Endothelial cell of umbilical vein (primary cell): Measurements from ENCODE around the gene MRGPRF. TPM values are rescaled to one million over a fixed set of nuclear protein-coding genes. Genes with fewer than 3 reads are reported as not detected.

ENCODE experiments used
- BruUV-seq: library from RNA; stranded (reverse); fragments of 400-500 nt; replicated peaks from 2 replicates; lab custom pipeline; 2021; lab: Mats Ljungman, UMichigan
- CTCF ChIA-PET: fragments of 300-600, 350-600 bp; sonication (Branson Sonifier 250); formaldehyde crosslinking; loops from one replicate; lab custom pipeline; 2021; ENCODE audit warnings: antibody characterized with exemption, inconsistent platforms; lab: Charles Lee
- POLR2A ChIA-PET: fragments of 300-600, 350-600 bp; sonication (Branson Sonifier 250); formaldehyde crosslinking; loops from one replicate; lab custom pipeline; 2021; ENCODE audit warnings: antibody characterized with exemption, inconsistent platforms; lab: Charles Lee
- DNase-seq: peaks from one replicate; pipeline ENCODE4 v3.0.0-alpha.2; 2011; ENCODE audit warnings: low read depth, low spot score
- FAIRE-seq: peaks from 2 replicates; lab custom pipeline; 2011; peaks lifted over from hg19 to GRCh38; lab: Jason Lieb, UNC
- H2AFZ ChIP-seq: 2 replicates; pipeline ENCODE4 v1.6.0; 2012; ENCODE audit warnings: low read depth, low read length, control low read depth, inconsistent platforms
- H3K27ac ChIP-seq: 2 replicates; pipeline ENCODE4 v1.5.1; 2011; ENCODE audit warnings: low read depth, mild to moderate bottlenecking, control low read depth, low read length, moderate library complexity; ENCODE audit not compliant: insufficient read depth
- H3K27me3 ChIP-seq, 2 experiments: 2 replicates each; pipeline versions ENCODE4 v1.6.0 to v1.6.1; 2011; ENCODE audit warnings: low read length in 2 of 2, mixed read lengths in 1 of 2; ENCODE audit not compliant: control insufficient read depth in 2 of 2, insufficient read depth in 2 of 2
- H3K36me3 ChIP-seq, 2 experiments: 2 replicates in 1 of 2; 3 replicates in 1 of 2; pipeline ENCODE4 v1.5.1; 2011; ENCODE audit warnings: low read length in 2 of 2, mild to moderate bottlenecking in 1 of 2, moderate library complexity in 1 of 2; ENCODE audit not compliant: control insufficient read depth in 2 of 2, insufficient read depth in 2 of 2; ENCODE audit errors: extremely low read depth in 1 of 2
- H3K4me1 ChIP-seq: 3 replicates; pipeline ENCODE4 v1.5.1; 2011; ENCODE audit warnings: mild to moderate bottlenecking, low read length; ENCODE audit not compliant: control insufficient read depth, insufficient read depth; ENCODE audit errors: extremely low read depth
- H3K4me2 ChIP-seq: 2 replicates; pipeline ENCODE4 v1.6.1; 2011; ENCODE audit warnings: low read length, control low read depth, mixed read lengths; ENCODE audit not compliant: insufficient read depth
- H3K4me3 ChIP-seq, 3 experiments: fragments of 200-600 bp in 1 of 3; sonication (generic), shearing (Covaris generic) in 1 of 3; replicated peaks in 1 of 3; 2 replicates each; pipeline ENCODE4 v1.5.1; 2011 to 2016; ENCODE audit warnings: control low read depth in 3 of 3, low read length in 3 of 3, mild to moderate bottlenecking in 2 of 3, inconsistent platforms in 1 of 3, low read depth in 1 of 3, moderate library complexity in 1 of 3; ENCODE audit not compliant: insufficient read depth in 1 of 3
- H3K79me2 ChIP-seq: 2 replicates; pipeline ENCODE4 v1.6.0; 2012; ENCODE audit warnings: low read length, inconsistent platforms; ENCODE audit not compliant: control insufficient read depth, insufficient read depth
- H3K9ac ChIP-seq: replicated peaks from 2 replicates; pipeline ENCODE3; 2011; ENCODE audit warnings: low read length, control low read depth; ENCODE audit not compliant: insufficient read depth; ENCODE audit errors: extremely low read depth
- H3K9me1 ChIP-seq: replicated peaks from 3 replicates; pipeline ENCODE4 v1.6.0; 2011; ENCODE audit warnings: mild to moderate bottlenecking, low read length; ENCODE audit not compliant: control insufficient read depth, insufficient read depth; ENCODE audit errors: extremely low read depth
- H3K9me3 ChIP-seq: replicated peaks from 2 replicates; pipeline ENCODE4 v1.5.1; 2012; ENCODE audit warnings: low read length, inconsistent platforms; ENCODE audit not compliant: control insufficient read depth, insufficient read depth
- H4K20me1 ChIP-seq: replicated peaks from 2 replicates; pipeline ENCODE3; 2011; ENCODE audit warnings: mild to moderate bottlenecking, low read length; ENCODE audit not compliant: control insufficient read depth, insufficient read depth; ENCODE audit errors: extremely low read depth
- CTCF ChIP-seq, 2 donors: IDR thresholded peaks; 1 replicate in 1 of 2; 2 replicates in 1 of 2; pipeline ENCODE4 v1.5.1; 2011; ENCODE audit warnings: low read length in 2 of 2, mild to moderate bottlenecking in 2 of 2, moderate library complexity in 2 of 2, control low read depth in 1 of 2, inconsistent platforms in 1 of 2, low read depth in 1 of 2; ENCODE audit not compliant: insufficient read depth in 1 of 2; ENCODE audit errors: extremely low read depth in 1 of 2
- EZH2 ChIP-seq: IDR thresholded peaks from 2 replicates; pipeline ENCODE4 v1.6.1; 2012; ENCODE audit warnings: borderline replicate concordance, low read depth, mild to moderate bottlenecking, moderate library complexity, low read length, inconsistent platforms; ENCODE audit not compliant: severe bottlenecking
- FOS ChIP-seq: IDR thresholded peaks from 2 replicates; pipeline ENCODE4 v1.6.1; 2011; ENCODE audit warnings: mild to moderate bottlenecking, low read length, moderate library complexity, borderline replicate concordance; ENCODE audit not compliant: insufficient read depth
- GATA2 ChIP-seq: IDR thresholded peaks from 2 replicates; pipeline ENCODE4 v1.7.0; 2011; ENCODE audit warnings: low read depth, mild to moderate bottlenecking, moderate library complexity, mixed read lengths, low read length; ENCODE audit not compliant: insufficient read length, insufficient read depth
- JUN ChIP-seq: IDR thresholded peaks from 2 replicates; pipeline ENCODE4 v1.6.1; 2011; ENCODE audit warnings: borderline replicate concordance, low read depth; ENCODE audit not compliant: insufficient read length, insufficient read depth
- MYC ChIP-seq: IDR thresholded peaks from one replicate; pipeline ENCODE4 v1.6.1; 2011; ENCODE audit warnings: mild to moderate bottlenecking, low read depth, low read length
- POLR2A ChIP-seq: IDR thresholded peaks from 2 replicates; pipeline ENCODE4 v1.6.1; 2012; ENCODE audit warnings: low read depth, mild to moderate bottlenecking, control low read depth, low read length
- POLR2AphosphoS5 ChIP-seq: IDR thresholded peaks from 2 replicates; pipeline ENCODE4 v1.6.1; 2012; ENCODE audit warnings: low read depth, mild to moderate bottlenecking, control low read depth, low read length, moderate library complexity; ENCODE audit not compliant: insufficient read depth
- dilution Hi-C: fragments of 300-500 bp; cut with MboI; formaldehyde crosslinking; loops from one replicate; pipeline ENCODE4 v1.15.0; 2019; ENCODE audit warnings: low sequenced_read_pairs; ENCODE audit not compliant: extremely low pct_ligation_motif_present
- intact Hi-C: fragments of 100-400 bp; cut with micrococcal nuclease; formaldehyde crosslinking; loops from one replicate; pipeline ENCODE4 v1.10.0; 2022
- polyA plus RNA-seq, 4 experiments: library from polyadenylated mRNA; depleted of rRNA in 3 of 4; stranded (reverse) in 3 of 4; unstranded in 1 of 4; fragments of >200 nt; gene quantifications; 2 replicates each; pipeline versions ENCODE4 v1.2.1 to v1.2.3, GENCODE V29; 2011 to 2012; ENCODE audit warnings: missing spikeins in 1 of 4
- total RNA-seq: library from RNA; stranded (reverse); gene quantifications from 2 replicates; pipeline ENCODE4 v1.2.3, GENCODE V29; 2021
- TF ChIP-seq, protein P1 (sequence below): IDR thresholded peaks from 2 replicates; pipeline ENCODE4 v1.6.1; 2011; ENCODE audit not compliant: insufficient read depth, insufficient read length

Gene MRGPRF
- total and polyA plus RNA-seq, 2 donors (not counting 3 experiments of a cell fraction or from before 2014, with no cell fraction given): not detected

- Histone ChIP-seq H2AFZ (no peak overlapping the region), H3K36me3 (peaks cover 0 to 7% of the 10 kb centered on the region in 2 experiments), H3K9me1 (no peaks in the 10 kb centered on the region), H3K27me3 (no peaks in the 10 kb centered on the region), H3K4me2 (no peak overlapping the region), H3K4me3 (no peak overlapping the region), H3K9ac (no peak overlapping the region), H3K4me1 (no peaks in the 10 kb centered on the region), H3K9me3 (no peaks in the 10 kb centered on the region), H4K20me1 (no peaks in the 10 kb centered on the region), H3K27ac (no peak overlapping the region), H3K79me2 (no peaks in the 10 kb centered on the region)
- BruUV-seq: no TSS peak
- no peak for FAIRE-seq
- CTCF ChIA-PET: no interaction called here
- dilution Hi-C loops (no loop called here), intact Hi-C loops (no loop called here)
- DNase-seq: no peak
- TF ChIP-seq MYC (no peak), POLR2AphosphoS5 (no peak), GATA2 (no peak), EZH2 (no peak), POLR2A (no peak), CTCF (IDR thresholded peaks at IDR 0.05; ENCODE audit: extremely low read depth in 1 of 2, insufficient read depth in 1 of 2, low read depth in 1 of 2, low read length in 2 of 2) (no peak), JUN (no peak), FOS (no peak)
- TF ChIP-seq, protein P1, sequence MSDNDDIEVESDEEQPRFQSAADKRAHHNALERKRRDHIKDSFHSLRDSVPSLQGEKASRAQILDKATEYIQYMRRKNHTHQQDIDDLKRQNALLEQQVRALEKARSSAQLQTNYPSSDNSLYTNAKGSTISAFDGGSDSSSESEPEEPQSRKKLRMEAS: no peak
- POLR2A ChIA-PET: no interaction called here
These were observed 49.3 kb upstream of the MRGPRF start for GRCh38 chr11:69062169-69062855.
